ENCODE results near the gene TAF15.

The TAF15 gene

GRCh38 chr17:35825206-35825605, 15.9 kb downstream of the TAF15 start:
- DNase-seq, result no peak

GRCh38 chr17:35841101-35841500, 31.8 kb downstream of the TAF15 start:
- no peak for DNase-seq

GRCh38 chr17:35841505-35841904, 32.2 kb downstream of the TAF15 start:
- no peak for DNase-seq

- DNase-seq, result no peak
Observed at GRCh38 chr17:35842239-35842638, 33.0 kb downstream of the TAF15 start.

- no peak for DNase-seq
Observed at GRCh38 chr17:35843698-35844097, 34.4 kb downstream of the TAF15 start.

- DNase-seq, result no peak
Observed at GRCh38 chr17:35844547-35844946, 35.3 kb downstream of the TAF15 start.

GRCh38 chr17:35846055-35846809, 36.9 kb downstream of the TAF15 start:
- DNase-seq, result no peak

GRCh38 chr17:35847006-35847405, 37.7 kb downstream of the TAF15 start:
- no peak for DNase-seq

GRCh38 chr17:35847633-35848373, 38.5 kb downstream of the TAF15 start:
- DNase-seq, result no peak

GRCh38 chr17:35849469-35850348, 40.4 kb downstream of the TAF15 start:
- DNase-seq, result peak; percentile 22 to 70 (median 69)

- DNase-seq, result no peak
Observed at GRCh38 chr17:35855965-35856364, 46.7 kb downstream of the TAF15 start.

GRCh38 chr17:35856603-35857002, 47.3 kb downstream of the TAF15 start:
- DNase-seq, result no peak

GRCh38 chr17:35864853-35865252, 55.6 kb downstream of the TAF15 start:
- no peak for DNase-seq

- no peak for DNase-seq
Observed at GRCh38 chr17:35865412-35866340, 56.4 kb downstream of the TAF15 start.

- DNase-seq, result no peak
Observed at GRCh38 chr17:35866341-35866950, 57.2 kb downstream of the TAF15 start.

GRCh38 chr17:35867574-35867973, 58.3 kb downstream of the TAF15 start:
- DNase-seq, result no peak

- DNase-seq, result no peak
Observed at GRCh38 chr17:35868737-35869136, 59.5 kb downstream of the TAF15 start, which contains the start of gene HEATR9. Gene HEATR9, minus strand, starts transcription at chr17:35868891. Its CDS starts 149 bp downstream, at chr17:35868742.

GRCh38 chr17:35870906-35871819, 61.9 kb downstream of the TAF15 start:
- DNase-seq, result no peak

- DNase-seq, result no peak
Observed at GRCh38 chr17:35872196-35872980, 63.1 kb downstream of the TAF15 start.
